PC-9 (cell line): Measurements from ENCODE around the gene RAB10.

ENCODE experiments used
- CTCF ChIP-seq: fragments of 200-600 bp; sonication (generic); conservative IDR thresholded peaks from 2 replicates; pipeline ENCODE4 v1.6.1; 2017; ENCODE audit warnings: mixed run types, antibody characterized with exemption, mild to moderate bottlenecking, moderate library complexity
- EZH2 ChIP-seq: fragments of 200-600 bp; sonication (generic); IDR thresholded peaks from 2 replicates; pipeline ENCODE4 v1.8.0; 2017; ENCODE audit warnings: antibody characterized with exemption, low read depth

GRCh38 chr2:26013668-26014067, 20.2 kb upstream of the RAB10 start:
- TF ChIP-seq CTCF (no peak), EZH2 (no peak)
